Neutrophil (primary cell): ENCODE results near the gene AGAP1.

ENCODE experiments used
- H3K27ac ChIP-seq: fragments of 200-600 bp; sonication (generic); 2 replicates; pipeline ENCODE4 v1.5.1; 2016; ENCODE audit warnings: mild to moderate bottlenecking, moderate library complexity
- H3K27me3 ChIP-seq: fragments of 200-600 bp; sonication (generic); 2 replicates; pipeline ENCODE4 v1.6.0; 2016; ENCODE audit warnings: mild to moderate bottlenecking
- H3K36me3 ChIP-seq: fragments of 200-600 bp; sonication (generic); 2 replicates; pipeline ENCODE4 v1.5.1; 2017
- H3K4me1 ChIP-seq, 2 experiments: fragments of 200-600 bp in 1 of 2; sonication (generic) in 1 of 2; 1 replicate in 1 of 2; 2 replicates in 1 of 2; pipeline versions ENCODE4 v1.5.1 to v1.6.1; 2013 to 2016; ENCODE audit warnings: low read depth in 1 of 2, low read length in 1 of 2, mild to moderate bottlenecking in 1 of 2, moderate library complexity in 1 of 2; ENCODE audit not compliant: control insufficient read depth in 1 of 2, insufficient read depth in 1 of 2
- H3K4me3 ChIP-seq, 2 experiments: fragments of 200-600 bp in 1 of 2; sonication (generic) in 1 of 2; 1 replicate in 1 of 2; 2 replicates in 1 of 2; pipeline ENCODE4 v1.5.1; 2013 to 2016; ENCODE audit warnings: low read depth in 1 of 2, low read length in 1 of 2, mild to moderate bottlenecking in 1 of 2, moderate library complexity in 1 of 2
- H3K9me3 ChIP-seq: fragments of 200-600 bp; sonication (generic); 2 replicates; pipeline ENCODE4 v1.5.1; 2016
- TF ChIP-seq, protein P1 (sequence below): fragments of 200-600 bp; sonication (generic); IDR thresholded peaks from 2 replicates; pipeline ENCODE4 v1.5.1; 2016; ENCODE audit warnings: antibody characterized with exemption

The AGAP1 gene

DNA sequence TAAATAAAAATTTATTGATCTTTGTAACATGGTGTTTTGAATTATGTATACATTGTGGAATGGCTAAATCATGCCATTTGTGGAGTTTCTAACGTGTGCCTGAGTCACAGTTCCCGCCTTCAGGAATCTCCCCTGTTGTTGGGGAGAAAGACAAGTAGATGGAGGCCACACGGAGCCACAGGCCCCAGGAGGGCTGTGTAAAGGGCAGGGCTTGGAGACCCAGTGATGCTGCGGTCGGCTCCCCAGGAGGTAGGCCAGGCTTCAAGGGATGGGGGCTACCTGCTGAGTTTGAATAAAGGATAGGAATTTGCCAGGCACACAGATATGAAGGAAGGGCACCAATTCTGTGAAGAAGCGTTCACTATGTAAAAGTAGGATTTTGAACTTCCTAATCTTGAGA is 417.3 kb downstream of the AGAP1 start:
- TF ChIP-seq, protein P1, sequence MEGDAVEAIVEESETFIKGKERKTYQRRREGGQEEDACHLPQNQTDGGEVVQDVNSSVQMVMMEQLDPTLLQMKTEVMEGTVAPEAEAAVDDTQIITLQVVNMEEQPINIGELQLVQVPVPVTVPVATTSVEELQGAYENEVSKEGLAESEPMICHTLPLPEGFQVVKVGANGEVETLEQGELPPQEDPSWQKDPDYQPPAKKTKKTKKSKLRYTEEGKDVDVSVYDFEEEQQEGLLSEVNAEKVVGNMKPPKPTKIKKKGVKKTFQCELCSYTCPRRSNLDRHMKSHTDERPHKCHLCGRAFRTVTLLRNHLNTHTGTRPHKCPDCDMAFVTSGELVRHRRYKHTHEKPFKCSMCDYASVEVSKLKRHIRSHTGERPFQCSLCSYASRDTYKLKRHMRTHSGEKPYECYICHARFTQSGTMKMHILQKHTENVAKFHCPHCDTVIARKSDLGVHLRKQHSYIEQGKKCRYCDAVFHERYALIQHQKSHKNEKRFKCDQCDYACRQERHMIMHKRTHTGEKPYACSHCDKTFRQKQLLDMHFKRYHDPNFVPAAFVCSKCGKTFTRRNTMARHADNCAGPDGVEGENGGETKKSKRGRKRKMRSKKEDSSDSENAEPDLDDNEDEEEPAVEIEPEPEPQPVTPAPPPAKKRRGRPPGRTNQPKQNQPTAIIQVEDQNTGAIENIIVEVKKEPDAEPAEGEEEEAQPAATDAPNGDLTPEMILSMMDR, result no peak
- Histone ChIP-seq H3K36me3 (no peaks in the 10 kb centered on the region), H3K9me3 (no peaks in the 10 kb centered on the region), H3K27ac (no peak overlapping the region), H3K4me3 (no peak overlapping the region), H3K4me1 (no peaks in the 10 kb centered on the region), H3K27me3 (no peaks in the 10 kb centered on the region)

DNA sequence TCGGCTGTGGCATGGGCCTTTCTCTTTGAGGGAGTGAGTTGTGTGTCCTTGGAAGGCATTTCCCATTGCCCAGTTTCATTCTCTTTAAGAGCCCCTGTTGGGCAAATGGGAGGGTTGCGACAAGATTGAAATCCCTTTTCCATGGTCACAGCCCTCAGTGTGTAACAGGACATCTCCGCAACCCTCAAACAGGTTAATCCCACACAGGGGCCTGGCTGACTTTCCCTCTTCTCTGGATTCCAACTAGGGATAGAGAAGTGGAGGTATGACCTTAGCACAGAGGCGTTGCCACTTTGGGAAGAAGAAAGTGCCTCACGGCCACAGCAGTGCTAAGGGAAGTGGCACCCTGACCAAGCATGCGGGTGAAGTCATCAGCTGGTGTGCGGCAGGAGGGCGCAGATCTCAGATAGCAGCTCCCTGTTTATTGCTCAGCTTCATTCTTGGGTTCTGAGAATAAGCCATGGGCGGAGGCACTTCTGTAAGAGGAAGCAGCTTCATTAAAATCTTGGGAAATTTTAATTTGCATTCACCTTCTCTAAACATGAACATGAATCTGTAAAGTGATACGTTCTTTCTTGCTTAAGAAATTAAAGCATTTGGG is 417.9 kb downstream of the AGAP1 start:
- Histone ChIP-seq H3K4me3 (no peak overlapping the region), H3K27ac (no peak overlapping the region), H3K4me1 (no peaks in the 10 kb centered on the region), H3K27me3 (no peaks in the 10 kb centered on the region), H3K9me3 (no peaks in the 10 kb centered on the region), H3K36me3 (no peaks in the 10 kb centered on the region)
- TF ChIP-seq, protein P1, result no peak

DNA sequence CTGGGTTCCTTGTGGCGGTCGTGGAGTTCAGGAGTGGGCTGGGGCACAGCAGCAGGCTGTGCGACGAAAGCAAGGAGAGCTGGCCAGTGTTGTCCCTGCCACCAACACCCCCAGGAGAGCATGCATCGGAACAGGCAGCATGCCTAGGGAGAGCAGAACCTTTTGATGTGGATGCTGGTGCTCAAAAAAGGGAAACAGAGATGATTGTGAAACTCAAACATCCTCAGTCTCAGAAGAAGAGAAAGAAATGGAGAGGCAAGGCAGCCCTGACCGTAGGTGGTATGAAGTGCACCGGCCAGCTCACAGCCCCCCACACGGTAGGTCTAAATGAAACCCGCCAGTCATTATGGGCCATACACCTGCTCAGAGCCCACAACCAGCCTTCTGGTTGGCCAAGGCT is 420.9 kb downstream of the AGAP1 start:
- H3K27me3 ChIP-seq, result no peaks in the 10 kb centered on the region
- no peak overlapping the region for H3K4me3 ChIP-seq
- TF ChIP-seq, protein P1, result no peak
- no peaks in the 10 kb centered on the region for H3K9me3 ChIP-seq
- H3K36me3 ChIP-seq, result no peaks in the 10 kb centered on the region
- H3K4me1 ChIP-seq, result no peaks in the 10 kb centered on the region
- no peak overlapping the region for H3K27ac ChIP-seq

DNA sequence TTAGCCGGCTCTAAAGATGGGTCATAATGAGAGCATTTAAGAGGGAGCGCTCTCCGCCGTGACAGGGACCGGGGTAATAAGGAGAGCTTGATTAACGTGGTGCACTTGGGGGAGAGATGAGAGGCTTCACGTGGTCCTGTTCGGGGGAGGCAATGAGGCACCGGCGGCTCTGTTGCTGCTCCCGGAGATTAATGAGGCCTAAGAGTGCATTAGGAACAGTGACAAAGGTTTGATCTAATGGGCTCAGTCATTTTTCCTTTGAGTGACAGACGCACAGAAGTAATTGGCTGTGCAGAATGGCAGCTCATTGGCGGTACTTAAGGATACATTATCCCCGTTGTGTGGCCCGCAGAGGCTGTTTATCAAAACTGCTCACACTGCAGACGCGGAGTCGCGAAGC is 423.7 kb downstream of the AGAP1 start:
- H3K27me3 ChIP-seq, result no peaks in the 10 kb centered on the region
- H3K27ac ChIP-seq, result no peak overlapping the region
- H3K9me3 ChIP-seq, result no peaks in the 10 kb centered on the region
- TF ChIP-seq, protein P1, result no peak
- no peaks in the 10 kb centered on the region for H3K4me1 ChIP-seq
- no peak overlapping the region for H3K4me3 ChIP-seq
- no peaks in the 10 kb centered on the region for H3K36me3 ChIP-seq

DNA sequence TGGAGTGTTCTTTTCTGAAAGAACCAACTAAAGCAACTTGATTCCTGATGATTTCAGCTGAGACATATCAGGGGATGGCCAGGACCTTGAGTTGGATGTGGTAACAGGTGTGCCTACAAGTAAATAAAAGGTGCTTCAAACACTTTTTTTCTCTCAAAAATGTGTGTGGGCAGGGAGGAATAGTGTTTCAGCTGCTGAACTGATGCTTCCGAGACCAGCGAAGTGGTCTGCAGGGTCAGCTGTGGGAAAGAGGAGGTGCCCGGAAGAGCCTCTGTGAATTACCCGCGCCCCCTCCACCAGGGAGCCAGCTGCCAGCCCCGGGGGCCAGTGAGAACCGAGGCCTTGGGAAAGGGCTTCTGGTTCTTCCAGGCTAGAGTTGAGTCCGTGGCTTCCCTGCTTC is 425.0 kb downstream of the AGAP1 start:
- no peaks in the 10 kb centered on the region for H3K4me1 ChIP-seq
- TF ChIP-seq, protein P1, result no peak
- H3K4me3 ChIP-seq, result no peak overlapping the region
- H3K27me3 ChIP-seq, result no peaks in the 10 kb centered on the region
- H3K36me3 ChIP-seq, result no peaks in the 10 kb centered on the region
- no peaks in the 10 kb centered on the region for H3K9me3 ChIP-seq
- no peak overlapping the region for H3K27ac ChIP-seq
